Suppressor macrophage treated with lipopolysaccharide for 4 hours (primary cell): ENCODE data around the gene DENND1A.

Experiments used
- DNase-seq: peaks from one replicate; pipeline ENCODE4 v3.0.0-alpha.2; 2020

Gene DENND1A

GRCh38 chr9:123514766-123515165 lies 415.2 kb downstream of the DENND1A start:
- DNase-seq, result no peak

- no peak for DNase-seq
Measured at GRCh38 chr9:123513554-123513953, 416.4 kb downstream of the DENND1A start.

GRCh38 chr9:123511326-123512277 lies 418.3 kb downstream of the DENND1A start:
- DNase-seq, result no peak

GRCh38 chr9:123509646-123510045 lies 420.3 kb downstream of the DENND1A start:
- DNase-seq, result no peak

- DNase-seq, result no peak
Measured at GRCh38 chr9:123508048-123508447, 421.9 kb downstream of the DENND1A start.

GRCh38 chr9:123505496-123505895 lies 424.4 kb downstream of the DENND1A start:
- DNase-seq, result no peak

GRCh38 chr9:123500336-123500735 lies 429.6 kb downstream of the DENND1A start:
- DNase-seq, result no peak

GRCh38 chr9:123497830-123498229 lies 432.1 kb downstream of the DENND1A start:
- no peak for DNase-seq

- DNase-seq, result no peak
Measured at GRCh38 chr9:123495731-123496130, 434.2 kb downstream of the DENND1A start.

GRCh38 chr9:123493627-123494026 lies 436.3 kb downstream of the DENND1A start:
- DNase-seq, result no peak

- DNase-seq, result no peak
Measured at GRCh38 chr9:123490688-123491087, 439.2 kb downstream of the DENND1A start.

GRCh38 chr9:123488722-123489321 lies 441.1 kb downstream of the DENND1A start:
- DNase-seq, result no peak

- DNase-seq, result no peak
Measured at GRCh38 chr9:123487944-123488548, 441.9 kb downstream of the DENND1A start.

- no peak for DNase-seq
Measured at GRCh38 chr9:123486431-123486830, 443.5 kb downstream of the DENND1A start.

- DNase-seq, result no peak
Measured at GRCh38 chr9:123485216-123485615, 444.7 kb downstream of the DENND1A start.

GRCh38 chr9:123484130-123484529 lies 445.8 kb downstream of the DENND1A start:
- no peak for DNase-seq

- no peak for DNase-seq
Measured at GRCh38 chr9:123483191-123483803, 446.6 kb downstream of the DENND1A start.

- no peak for DNase-seq
Measured at GRCh38 chr9:123482295-123482968, 447.5 kb downstream of the DENND1A start.

GRCh38 chr9:123481209-123481865 lies 448.6 kb downstream of the DENND1A start:
- no peak for DNase-seq

- no peak for DNase-seq
Measured at GRCh38 chr9:123480791-123481190, 449.1 kb downstream of the DENND1A start.

- DNase-seq, result no peak
Measured at GRCh38 chr9:123480096-123480495, 449.8 kb downstream of the DENND1A start.

GRCh38 chr9:123478967-123479602 lies 450.8 kb downstream of the DENND1A start:
- DNase-seq, result no peak
